Parathyroid adenoma (tissue), 2 donors: Measurements from ENCODE around the gene DCLK1.

Source experiments
- H2AFZ ChIP-seq: fragments of 300-600 bp; sonication (generic); one replicate; pipeline ENCODE4 v1.7.0; 2017; ENCODE audit warnings: antibody characterized with exemption, mild to moderate bottlenecking
- H3K27ac ChIP-seq: fragments of 300-600 bp; sonication (generic); one replicate; pipeline ENCODE4 v1.7.0; 2017
- H3K27me3 ChIP-seq: fragments of 300-600 bp; sonication (generic); one replicate; pipeline ENCODE4 v1.7.0; 2017; ENCODE audit warnings: low read length; ENCODE audit not compliant: control insufficient read depth, insufficient read depth
- H3K36me3 ChIP-seq: fragments of 300-600 bp; sonication (generic); one replicate; pipeline ENCODE4 v1.7.0; 2017; ENCODE audit warnings: low read length; ENCODE audit not compliant: control insufficient read depth, insufficient read depth
- H3K4me1 ChIP-seq: fragments of 300-600 bp; sonication (generic); one replicate; pipeline ENCODE4 v1.7.0; 2017; ENCODE audit warnings: control low read depth
- H3K4me2 ChIP-seq: fragments of 300-600 bp; sonication (generic); one replicate; pipeline ENCODE4 v1.7.0; 2017; ENCODE audit warnings: low read length
- H3K4me3 ChIP-seq: fragments of 300-600 bp; sonication (generic); one replicate; pipeline ENCODE4 v1.7.0; 2017; ENCODE audit warnings: low read depth, low read length
- H3K79me2 ChIP-seq: fragments of 300-600 bp; sonication (generic); one replicate; pipeline ENCODE4 v1.7.0; 2017; ENCODE audit warnings: control low read depth
- H3K9ac ChIP-seq: fragments of 300-600 bp; sonication (generic); one replicate; pipeline ENCODE4 v1.7.0; 2017; ENCODE audit warnings: mild to moderate bottlenecking
- H3K9me3 ChIP-seq: fragments of 300-600 bp; sonication (generic); one replicate; pipeline ENCODE4 v1.7.0; 2017; ENCODE audit warnings: low read length; ENCODE audit not compliant: control insufficient read depth
- CTCF ChIP-seq: fragments of 300-600 bp; sonication (generic); IDR thresholded peaks from one replicate; pipeline ENCODE4 v1.7.0; 2017; ENCODE audit warnings: antibody characterized with exemption, mild to moderate bottlenecking
- donor health status: primary hyperparathyroidism.

Gene DCLK1

GRCh38 chr13:35936246-35936978, 194.8 kb downstream of the DCLK1 start:
- H3K4me2 ChIP-seq: no peak overlapping the region
- no peak for TF ChIP-seq CTCF
- H3K9me3 ChIP-seq: no peaks in the 10 kb centered on the region
- no peaks in the 10 kb centered on the region for H3K4me1 ChIP-seq
- H3K9ac ChIP-seq: no peak overlapping the region
- H3K4me3 ChIP-seq: no peak overlapping the region
- H3K27ac ChIP-seq: no peak overlapping the region
- no peaks in the 10 kb centered on the region for H3K27me3 ChIP-seq
- no peaks in the 10 kb centered on the region for H3K36me3 ChIP-seq
- no peaks in the 10 kb centered on the region for H3K79me2 ChIP-seq
- no peak overlapping the region for H2AFZ ChIP-seq

GRCh38 chr13:35930665-35931631, 200.2 kb downstream of the DCLK1 start:
- no peak overlapping the region for H3K4me3 ChIP-seq
- H3K9ac ChIP-seq: no peak overlapping the region
- no peak overlapping the region for H3K27ac ChIP-seq
- no peaks in the 10 kb centered on the region for H3K79me2 ChIP-seq
- no peaks in the 10 kb centered on the region for H3K27me3 ChIP-seq
- no peak for TF ChIP-seq CTCF
- H3K9me3 ChIP-seq: no peaks in the 10 kb centered on the region
- H3K36me3 ChIP-seq: no peaks in the 10 kb centered on the region
- H3K4me2 ChIP-seq: no peak overlapping the region
- peaks cover 4% of the 10 kb centered on the region for H3K4me1 ChIP-seq
- no peak overlapping the region for H2AFZ ChIP-seq

- no peaks in the 10 kb centered on the region for H3K9me3 ChIP-seq
- no peak overlapping the region for H3K4me3 ChIP-seq
- H3K27me3 ChIP-seq: no peaks in the 10 kb centered on the region
- no peaks in the 10 kb centered on the region for H3K79me2 ChIP-seq
- H3K27ac ChIP-seq: no peak overlapping the region
- no peaks in the 10 kb centered on the region for H3K36me3 ChIP-seq
- H3K4me2 ChIP-seq: no peak overlapping the region
- no peak for TF ChIP-seq CTCF
- H3K9ac ChIP-seq: no peak overlapping the region
- no peak overlapping the region for H2AFZ ChIP-seq
- H3K4me1 ChIP-seq: peaks cover 4% of the 10 kb centered on the region
Measured at GRCh38 chr13:35927567-35928021, 203.6 kb downstream of the DCLK1 start.

GRCh38 chr13:35926859-35927530, 204.2 kb downstream of the DCLK1 start:
- Histone ChIP-seq H3K79me2 (no peaks in the 10 kb centered on the region), H3K36me3 (no peaks in the 10 kb centered on the region), H3K9ac (no peak overlapping the region), H3K4me2 (no peak overlapping the region), H3K27me3 (no peaks in the 10 kb centered on the region), H2AFZ (no peak overlapping the region), H3K4me1 (peaks cover 4% of the 10 kb centered on the region), H3K27ac (no peak overlapping the region), H3K4me3 (no peak overlapping the region), H3K9me3 (no peaks in the 10 kb centered on the region)
- no peak for TF ChIP-seq CTCF
